Urinary bladder (tissue), 4 donors: ENCODE data around the gene CFC1. TPM values are rescaled to one million over a fixed set of nuclear protein-coding genes. Genes with fewer than 3 reads are reported as not detected.
"Not testable (repeated sequence)": the region's sequence is repeated elsewhere in the genome, so short reads cannot be mapped to it uniquely, and the experiment has no call there.

Experiments used
- DNase-seq: peaks from one replicate; pipeline ENCODE4 v3.0.0-alpha.2; 2015; ENCODE audit errors: extremely low spot score
- H3K27ac ChIP-seq: one replicate; pipeline ENCODE4 v1.5.1; 2013; ENCODE audit warnings: low read depth, mild to moderate bottlenecking, moderate library complexity
- H3K36me3 ChIP-seq: one replicate; pipeline ENCODE4 v1.6.1; 2013; ENCODE audit warnings: mild to moderate bottlenecking, moderate library complexity; ENCODE audit not compliant: insufficient read depth
- H3K4me1 ChIP-seq: one replicate; pipeline ENCODE4 v1.6.1; 2013; ENCODE audit warnings: mild to moderate bottlenecking, moderate library complexity; ENCODE audit not compliant: insufficient read depth
- H3K4me3 ChIP-seq: one replicate; pipeline ENCODE4 v1.5.1; 2013; ENCODE audit warnings: low read depth, low read length
- WGBS: extraction: QIAGEN DNeasy Blood & Tissue Kit; methylation state at CpG from one replicate; pipeline ENCODE4 v1.1.7; 2013; 5-methylcytosine and 5-hydroxymethylcytosine counted together
- polyA plus RNA-seq: library from polyadenylated mRNA; stranded (reverse); fragments of 200-250 nt; gene quantifications from one replicate; pipeline ENCODE4 v1.2.3, GENCODE V29; 2013
- total RNA-seq: library from RNA; depleted of rRNA; stranded (reverse); fragments of >200 nt; gene quantifications from one replicate; pipeline ENCODE4 v1.2.3, GENCODE V29; 2014
- donor health status: healthy with polysubstance abuse.
- donor health status: healthy.

CFC1 gene
- total and polyA plus RNA-seq, 2 donors: not detected

DNA sequence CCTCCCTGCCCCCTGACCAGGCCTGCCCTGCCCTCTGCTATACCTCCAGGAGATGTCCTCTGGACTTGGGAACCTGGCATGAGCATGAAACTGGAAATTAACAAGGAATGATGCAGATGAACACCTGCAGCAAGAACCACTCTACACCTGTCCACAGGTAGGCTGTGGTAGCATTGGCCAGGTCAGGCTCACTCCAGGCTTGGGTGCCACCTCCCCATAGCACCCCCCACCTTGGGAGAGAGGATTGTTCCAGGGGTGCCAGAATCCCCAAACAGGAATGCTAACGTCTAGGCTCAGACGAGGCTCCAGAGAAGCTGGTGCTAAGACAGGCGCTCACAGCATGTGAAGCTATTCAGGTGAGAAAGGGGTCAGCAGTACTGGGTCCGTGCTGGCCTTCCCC is 5.4 kb downstream of the CFC1 start:
- not testable (repeated sequence) for H3K27ac ChIP-seq, DNase-seq

GRCh38 chr2:130592791-130593414 is 6.5 kb downstream of the CFC1 start:
- H3K4me3 ChIP-seq, H3K27ac ChIP-seq, H3K4me1 ChIP-seq, H3K36me3 ChIP-seq, DNase-seq: not testable (repeated sequence)
- WGBS: 32% methylated on average over 7 of the region's 40 CpGs

More for the DNA sequence above, 5.4 kb downstream of the CFC1 start:
- not testable (repeated sequence) for H3K36me3 ChIP-seq, H3K4me1 ChIP-seq, H3K4me3 ChIP-seq
- WGBS: 83% methylated on average over 2 of the region's 4 CpGs

- DNase-seq, H3K4me1 ChIP-seq, H3K4me3 ChIP-seq, H3K36me3 ChIP-seq, H3K27ac ChIP-seq: not testable (repeated sequence)
- WGBS: 4% methylated on average over 5 of the region's 7 CpGs
Observed at GRCh38 chr2:130590842-130591359, 8.5 kb downstream of the CFC1 start.

GRCh38 chr2:130590170-130590841 is 9.1 kb downstream of the CFC1 start:
- 13% methylated on average over 5 of the region's 8 CpGs for WGBS
- H3K4me3 ChIP-seq, H3K36me3 ChIP-seq, DNase-seq, H3K4me1 ChIP-seq, H3K27ac ChIP-seq: not testable (repeated sequence)

DNA sequence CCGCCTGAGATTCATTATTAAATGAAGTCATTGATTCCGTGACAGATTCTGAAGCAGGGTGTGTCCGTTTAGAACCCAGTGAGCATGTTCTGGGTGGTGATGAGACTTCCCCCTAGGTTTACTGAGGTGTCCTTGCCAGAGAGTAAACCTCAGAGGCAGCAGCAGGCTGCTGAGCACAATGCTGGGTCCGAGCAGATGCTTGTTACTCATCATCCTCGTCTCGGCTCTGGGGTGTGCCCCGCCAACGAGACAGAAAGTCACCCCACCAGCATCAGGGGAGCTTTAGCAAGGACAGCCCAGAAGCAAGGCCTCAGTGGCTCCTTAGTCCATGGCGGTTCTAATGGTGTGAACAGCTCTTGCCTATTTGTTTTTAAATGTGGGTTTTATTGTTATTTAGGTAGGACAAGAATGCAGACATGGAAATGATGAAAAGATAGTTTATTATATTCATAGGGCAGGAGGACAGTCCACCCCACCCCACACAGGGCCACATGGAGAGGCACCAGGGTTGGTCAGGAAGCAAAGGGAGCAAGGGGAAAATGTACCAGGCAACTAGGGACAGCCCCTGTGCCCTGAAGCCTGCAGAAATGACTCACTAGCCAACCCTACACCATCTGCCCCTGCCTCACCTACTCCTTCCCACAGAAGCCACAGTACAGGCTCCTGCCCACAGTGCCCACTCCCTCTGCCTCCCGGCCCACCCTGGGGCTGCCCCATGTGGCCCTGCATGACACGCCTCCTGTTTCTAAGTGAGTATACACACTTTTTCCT is 10.5 kb downstream of the CFC1 start:
- not testable (repeated sequence) for H3K4me1 ChIP-seq, H3K36me3 ChIP-seq, H3K27ac ChIP-seq, DNase-seq, H3K4me3 ChIP-seq
- no CpG with 5 or more reads among the region's 11 CpGs for WGBS

- not testable (repeated sequence) for H3K36me3 ChIP-seq, H3K4me1 ChIP-seq, H3K27ac ChIP-seq, DNase-seq, H3K4me3 ChIP-seq
- 91% methylated on average over 2 of the region's 4 CpGs for WGBS
Observed at GRCh38 chr2:130584726-130585125, 14.6 kb downstream of the CFC1 start.

DNA sequence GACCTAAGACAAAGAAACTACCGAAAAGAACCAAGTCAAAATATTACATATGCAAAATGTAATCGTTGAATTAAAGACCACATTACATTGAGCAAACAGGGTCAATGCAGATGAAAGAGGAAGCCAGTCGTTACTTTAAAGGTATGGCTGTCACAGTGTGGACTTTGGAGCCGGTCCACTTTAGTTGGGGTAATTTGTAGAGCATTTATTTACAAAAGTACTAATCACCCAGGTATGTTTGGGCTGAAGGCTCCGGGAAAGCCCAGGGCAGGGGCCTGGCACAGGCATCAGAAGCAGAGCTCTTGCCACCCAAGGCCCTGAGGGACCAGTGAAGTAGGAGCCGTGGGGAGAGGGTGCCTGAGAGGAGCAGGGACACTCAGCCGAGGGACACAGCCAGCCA is 15.8 kb downstream of the CFC1 start:
- 65% methylated on average over 4 of the region's 7 CpGs for WGBS
- not testable (repeated sequence) for H3K27ac ChIP-seq, H3K4me3 ChIP-seq, DNase-seq, H3K4me1 ChIP-seq, H3K36me3 ChIP-seq

DNA sequence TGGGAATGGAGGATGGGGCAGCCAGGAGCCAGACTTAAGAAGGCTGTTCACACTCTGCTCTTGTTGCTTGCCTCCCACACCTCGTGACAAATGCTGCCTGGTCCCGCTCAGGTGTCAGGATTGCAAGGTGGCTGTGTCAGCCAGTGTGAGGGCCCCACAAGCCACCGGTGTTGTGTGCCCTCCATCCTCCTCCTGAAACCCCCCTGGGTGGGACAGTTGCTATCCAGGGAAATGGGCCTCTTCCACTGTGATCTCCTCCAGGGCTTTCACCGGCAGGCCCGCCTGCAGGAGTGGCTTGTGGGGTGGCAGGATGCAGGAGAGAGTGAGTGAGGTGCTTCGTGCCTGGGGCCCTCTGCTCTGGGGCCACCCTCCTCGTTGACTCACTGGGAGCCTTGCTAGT is 16.4 kb downstream of the CFC1 start:
- DNase-seq, H3K36me3 ChIP-seq: not testable (repeated sequence)

GRCh38 chr2:130581491-130581890 is 17.9 kb downstream of the CFC1 start:
- H3K36me3 ChIP-seq, H3K4me3 ChIP-seq, DNase-seq, H3K27ac ChIP-seq, H3K4me1 ChIP-seq: not testable (repeated sequence)
- 96% methylated on average over 6 of the region's 7 CpGs for WGBS

More for the DNA sequence above, 16.4 kb downstream of the CFC1 start:
- not testable (repeated sequence) for H3K4me3 ChIP-seq, H3K27ac ChIP-seq, H3K4me1 ChIP-seq
- WGBS: 68% methylated on average over 3 of the region's 7 CpGs

DNA sequence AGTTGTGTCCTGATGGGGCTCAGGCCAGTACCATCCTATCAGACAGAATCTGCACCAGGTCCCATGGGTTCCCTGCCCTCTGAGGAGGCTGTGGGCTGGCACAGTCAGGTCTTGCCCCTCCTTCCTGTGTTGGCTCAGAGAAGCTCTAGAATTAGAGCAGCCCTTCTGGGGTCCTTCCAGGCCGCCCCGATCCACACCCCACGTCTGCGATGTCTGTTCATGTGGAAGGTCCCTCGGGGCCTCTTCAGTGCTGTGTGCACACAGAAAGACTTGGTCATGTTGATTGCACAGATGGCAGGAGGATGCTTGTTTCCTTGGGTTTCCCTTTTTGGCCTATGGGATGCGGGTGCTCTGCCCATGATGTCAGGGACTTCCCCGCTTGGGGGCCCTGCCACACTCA is 20.3 kb downstream of the CFC1 start:
- H3K4me1 ChIP-seq, DNase-seq, H3K36me3 ChIP-seq, H3K4me3 ChIP-seq, H3K27ac ChIP-seq: not testable (repeated sequence)
- WGBS: 90% methylated on average over 5 of the region's 7 CpGs

DNA sequence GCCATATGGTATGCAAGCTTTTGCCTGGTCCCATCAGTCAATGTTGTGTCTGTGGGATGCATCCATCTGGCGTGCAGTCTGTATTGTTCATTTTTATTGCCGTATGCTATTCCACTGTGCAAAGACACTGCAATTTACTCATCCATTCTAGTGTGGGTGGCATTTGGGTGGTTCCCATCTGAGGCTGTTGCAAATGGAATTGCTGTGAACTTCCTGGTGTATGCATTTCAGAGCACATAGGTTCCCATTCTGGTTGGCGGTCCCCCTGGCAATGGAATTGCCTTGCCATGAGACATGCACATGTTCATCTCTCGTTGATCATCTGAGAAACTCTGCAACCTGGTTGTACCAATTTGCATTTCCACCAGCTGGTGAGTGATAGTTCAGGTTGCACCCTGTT is 21.8 kb downstream of the CFC1 start:
- not testable (repeated sequence) for H3K4me1 ChIP-seq, H3K4me3 ChIP-seq, DNase-seq, H3K27ac ChIP-seq, H3K36me3 ChIP-seq
- WGBS: no CpG with 5 or more reads among the region's 4 CpGs

DNA sequence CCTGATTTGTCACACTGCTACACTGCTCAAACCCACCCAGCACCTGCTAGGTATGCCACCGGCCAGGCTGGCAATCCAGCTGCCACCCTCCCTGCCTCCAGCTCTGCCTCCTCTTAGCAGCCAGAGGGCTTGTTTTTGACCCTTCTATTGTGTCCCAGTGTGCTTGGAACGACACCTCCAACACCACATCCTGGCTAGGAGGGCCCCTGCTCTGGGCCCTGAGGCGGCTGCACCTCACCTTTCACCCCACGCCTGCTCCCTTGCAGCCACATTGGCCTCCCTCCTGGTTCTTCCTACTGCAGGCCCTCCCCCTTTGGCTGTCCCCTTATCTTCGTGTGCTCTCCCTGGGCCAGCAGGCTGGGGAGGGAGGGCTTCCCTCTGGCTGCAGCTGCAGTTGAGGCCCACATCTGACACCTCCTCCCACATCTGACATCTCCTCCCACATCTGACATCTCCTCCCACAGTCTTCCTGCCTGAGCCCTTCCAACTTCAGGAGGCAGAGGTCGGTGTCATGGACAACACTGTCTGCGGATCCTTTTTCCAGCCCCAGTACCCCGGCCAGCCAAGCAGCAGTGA is 23.1 kb downstream of the CFC1 start:
- H3K27ac ChIP-seq, DNase-seq, H3K4me3 ChIP-seq, H3K36me3 ChIP-seq, H3K4me1 ChIP-seq: not testable (repeated sequence)
- no CpG with 5 or more reads among the region's 8 CpGs for WGBS

GRCh38 chr2:130574230-130574629 is 25.1 kb downstream of the CFC1 start:
- H3K4me3 ChIP-seq, H3K27ac ChIP-seq, H3K36me3 ChIP-seq, DNase-seq, H3K4me1 ChIP-seq: not testable (repeated sequence)
- WGBS: 87% methylated on average over 7 of the region's 13 CpGs
